B cell (primary cell): ENCODE data around the gene RACK1. TPM values are rescaled to one million over a fixed set of nuclear protein-coding genes. Genes with fewer than 3 reads are reported as not detected.

Experiments used
- ATAC-seq: fragments of 200-7000 bp; cut with Tn5 transposase; one replicate; pipeline ENCODE4 v1.10.0; 2021; ENCODE audit warnings: low read depth, mild to moderate bottlenecking, moderate number of reproducible peaks, moderate library complexity
- CTCF ChIA-PET: fragments of 350-600 bp; sonication (Branson Sonifier 250); formaldehyde crosslinking; loops from one replicate; lab custom pipeline; 2021; ENCODE audit warnings: antibody characterized with exemption, inconsistent platforms; lab: Charles Lee
- POLR2A ChIA-PET: fragments of 350-600 bp; sonication (Branson Sonifier 250); formaldehyde crosslinking; loops from one replicate; lab custom pipeline; 2021; ENCODE audit warnings: antibody characterized with exemption; lab: Charles Lee
- DNase-seq: peaks from one replicate; pipeline ENCODE4 v3.0.0; 2013
- H2AFZ ChIP-seq: 2 replicates; pipeline ENCODE4 v1.6.1; 2012; ENCODE audit warnings: mild to moderate bottlenecking, low read depth, low read length; ENCODE audit not compliant: insufficient read depth, poor library complexity, severe bottlenecking
- H3K27ac ChIP-seq, 2 donors: 1 replicate in 1 of 2; 2 replicates in 1 of 2; pipeline ENCODE4 v1.5.1; 2012 to 2013; ENCODE audit warnings: low read length in 2 of 2, mild to moderate bottlenecking in 2 of 2, moderate library complexity in 1 of 2
- H3K27me3 ChIP-seq, 4 experiments: fragments of 200-600 bp in 1 of 4; sonication (generic) in 1 of 4; replicated peaks in 1 of 4; 1 replicate in 2 of 4; 2 replicates in 2 of 4; pipeline versions ENCODE4 v1.6.1 to v1.7.0; 2013 to 2016; ENCODE audit warnings: low read length in 3 of 4, mild to moderate bottlenecking in 2 of 4, mixed read lengths in 1 of 4, moderate library complexity in 1 of 4; ENCODE audit not compliant: insufficient read depth in 4 of 4, control insufficient read depth in 3 of 4; ENCODE audit errors: control extremely low read depth in 1 of 4
- H3K36me3 ChIP-seq, 2 experiments: replicated peaks in 1 of 2; 1 replicate in 1 of 2; 2 replicates in 1 of 2; pipeline versions ENCODE4 v1.6.1 to v1.7.1; 2013; ENCODE audit warnings: low read length in 1 of 2; ENCODE audit not compliant: insufficient read depth in 2 of 2, control insufficient read depth in 1 of 2; ENCODE audit errors: control extremely low read depth in 1 of 2, extremely low read depth in 1 of 2
- H3K4me1 ChIP-seq, 2 donors: fragments of 200-600 bp in 1 of 2; sonication (generic) in 1 of 2; 1 replicate in 1 of 2; 2 replicates in 1 of 2; pipeline versions ENCODE4 v1.5.1 to v1.6.1; 2013 to 2017; ENCODE audit warnings: low read length in 2 of 2; ENCODE audit not compliant: control insufficient read depth in 2 of 2, insufficient read depth in 2 of 2
- H3K4me2 ChIP-seq: replicated peaks from 2 replicates; pipeline ENCODE3; 2012; ENCODE audit warnings: mild to moderate bottlenecking, low read depth, low read length; ENCODE audit not compliant: poor library complexity, severe bottlenecking
- H3K4me3 ChIP-seq, 5 experiments: fragments of 200-600 bp in 1 of 5; sonication (generic) in 1 of 5; 1 replicate in 3 of 5; 2 replicates in 2 of 5; pipeline versions ENCODE4 v1.5.1 to v1.7.0; 2011 to 2016; ENCODE audit warnings: low read length in 4 of 5, mild to moderate bottlenecking in 4 of 5, low read depth in 2 of 5, control low read depth in 1 of 5, moderate library complexity in 1 of 5; ENCODE audit not compliant: insufficient read depth in 1 of 5; ENCODE audit errors: control extremely low read depth in 1 of 5, extremely low read depth in 1 of 5
- H3K79me2 ChIP-seq: fragments of 200-600 bp; sonication (generic); one replicate; pipeline ENCODE4 v1.6.0; 2016; ENCODE audit warnings: low read length; ENCODE audit not compliant: control insufficient read depth, insufficient read depth
- H3K9ac ChIP-seq: fragments of 200-600 bp; sonication (generic); 2 replicates; pipeline ENCODE4 v1.6.1; 2017; ENCODE audit warnings: mild to moderate bottlenecking, low read length, moderate library complexity
- H3K9me3 ChIP-seq, 3 donors: one replicate each; pipeline versions ENCODE4 v1.6.1 to v1.7.1; 2013; ENCODE audit warnings: low read length in 2 of 3; ENCODE audit not compliant: control insufficient read depth in 2 of 3, insufficient read depth in 1 of 3; ENCODE audit errors: control extremely low read depth in 1 of 3
- H4K20me1 ChIP-seq: 2 replicates; pipeline ENCODE4 v1.6.0; 2012; ENCODE audit warnings: mild to moderate bottlenecking, low read length; ENCODE audit not compliant: insufficient read depth, control insufficient read depth, poor library complexity, severe bottlenecking
- H3K27ac Mint-ChIP-seq: one replicate; pipeline ENCODE4 v1.8.0; 2021; ENCODE audit warnings: mixed read lengths
- H3K27me3 Mint-ChIP-seq: one replicate; pipeline ENCODE4 v1.8.0; 2021; ENCODE audit warnings: mixed read lengths
- H3K4me1 Mint-ChIP-seq: one replicate; pipeline ENCODE4 v1.8.0; 2021; ENCODE audit warnings: mixed read lengths
- H3K4me3 Mint-ChIP-seq: one replicate; pipeline ENCODE4 v1.8.0; 2021; ENCODE audit warnings: mixed read lengths
- H3K9me3 Mint-ChIP-seq: one replicate; pipeline ENCODE4 v1.8.0; 2022; ENCODE audit warnings: mixed read lengths; ENCODE audit not compliant: insufficient read depth
- CTCF ChIP-seq: fragments of 200-600 bp; IDR thresholded peaks from one replicate; pipeline ENCODE4 v1.8.0; 2022; ENCODE audit warnings: antibody characterized with exemption, mild to moderate bottlenecking
- EZH2 ChIP-seq: IDR thresholded peaks from 2 replicates; pipeline ENCODE4 v1.6.1; 2012; ENCODE audit warnings: borderline replicate concordance, low read depth, mild to moderate bottlenecking, moderate library complexity, low read length; ENCODE audit not compliant: insufficient read depth, poor library complexity, severe bottlenecking
- WGBS: methylation state at CpG from one replicate; pipeline ENCODE4 v1.1.5; 2013; ENCODE audit warnings: missing lambda C conversion rate; ENCODE audit not compliant: insufficient coverage; 5-methylcytosine and 5-hydroxymethylcytosine counted together
- intact Hi-C: fragments of 100-400 bp; cut with micrococcal nuclease; formaldehyde crosslinking; loops from one replicate; pipeline ENCODE4 v1.10.0; 2022
- polyA plus RNA-seq: library from polyadenylated mRNA; depleted of rRNA; stranded (reverse); fragments of >200 nt; gene quantifications from 2 replicates; pipeline ENCODE4 v1.2.3, GENCODE V29; 2012
- total RNA-seq, 2 donors: library from RNA; stranded (reverse); fragments of 120-200 nt in 1 of 2; gene quantifications; 1 replicate in 1 of 2; 2 replicates in 1 of 2; pipeline versions ENCODE4 v1.2.3 to v1.2.4, GENCODE V29; 2013 to 2022

The RACK1 gene
- total and polyA plus RNA-seq, 2 donors (not counting 1 experiment from before 2014, with no cell fraction given) = 2,047 to 4,130 TPM

GRCh38 chr5:181255836-181256578 lies 12.3 kb upstream of the RACK1 start:
- no peak overlapping the region for H3K4me2 ChIP-seq
- H3K79me2 ChIP-seq = peaks cover 79% of the 10 kb centered on the region
- TF ChIP-seq EZH2 = no peak
- no peak for TF ChIP-seq CTCF
- H3K27me3 ChIP-seq = no peaks in the 10 kb centered on the region
- WGBS = 90% methylated on average over 4 of the region's 7 CpGs
- Mint-ChIP-seq H3K4me3 (no peak overlapping the region), H3K4me1 (peaks cover 64% of the 10 kb centered on the region), H3K27ac (no peak overlapping the region), H3K9me3 (no peaks in the 10 kb centered on the region), H3K27me3 (no peaks in the 10 kb centered on the region)
- ChIA-PET CTCF (interaction anchor here (1.0 to 2.1 kb wide), 3 partner anchors 9 to 289 kb away, joined by 3 to 6 read pairs (median 4); no protein-coding TSS in a partner anchor), POLR2A (interaction anchor here (0.7 kb wide), 1 partner anchor 8 kb away, joined by 4 read pairs; no protein-coding TSS in a partner anchor)
- peaks cover 7 to 35% of the 10 kb centered on the region in 2 experiments for H3K36me3 ChIP-seq
- ATAC-seq = no peak
- no peak overlapping the region for H2AFZ ChIP-seq
- intact Hi-C loops = no loop called here
- no peak overlapping the region for H3K4me3 ChIP-seq
- no peak for DNase-seq
- peaks cover 19 to 30% of the 10 kb centered on the region in 2 donors for H3K4me1 ChIP-seq
- H3K9me3 ChIP-seq = no peaks in the 10 kb centered on the region
- no peaks in the 10 kb centered on the region for H4K20me1 ChIP-seq
- H3K27ac ChIP-seq = no peak overlapping the region
- H3K9ac ChIP-seq = no peak overlapping the region

GRCh38 chr5:181255276-181255675 lies 11.6 kb upstream of the RACK1 start:
- CTCF ChIA-PET = interaction anchor here (0.9 to 2.1 kb wide), 2 partner anchors 8 to 11 kb away, joined by 3 to 6 read pairs; no protein-coding TSS in a partner anchor
- Histone ChIP-seq H3K4me2 (no peak overlapping the region), H3K27ac (no peak overlapping the region), H3K36me3 (peaks cover 7 to 35% of the 10 kb centered on the region in 2 experiments), H3K4me1 (peaks cover 17 to 27% of the 10 kb centered on the region in 2 donors), H3K79me2 (peaks cover 78% of the 10 kb centered on the region), H3K4me3 (no peak overlapping the region), H2AFZ (no peak overlapping the region), H4K20me1 (no peaks in the 10 kb centered on the region), H3K9ac (no peak overlapping the region), H3K9me3 (no peaks in the 10 kb centered on the region), H3K27me3 (no peaks in the 10 kb centered on the region)
- TF ChIP-seq EZH2 = no peak
- no peak for TF ChIP-seq CTCF
- H3K4me1 Mint-ChIP-seq = peaks cover 61% of the 10 kb centered on the region
- intact Hi-C loops = no loop called here
- no peak overlapping the region for H3K27ac Mint-ChIP-seq
- ATAC-seq (no peak), DNase-seq (no peak)
- POLR2A ChIA-PET = no interaction called here
- no peak overlapping the region for H3K4me3 Mint-ChIP-seq
- H3K9me3 Mint-ChIP-seq = no peaks in the 10 kb centered on the region
- no peaks in the 10 kb centered on the region for H3K27me3 Mint-ChIP-seq
- WGBS = 100% methylated on average over 1 of the region's 1 CpG
